Measurements from ENCODE around the gene DYNLRB1. TPM values are rescaled to one million over a fixed set of nuclear protein-coding genes. Genes with fewer than 3 reads are reported as not detected.

Gene DYNLRB1
- total and polyA plus RNA-seq, 2 of the 13 experiments (the other 11 are each of a cell fraction or from before 2014, with no cell fraction given), result 140 to 244 TPM

DNA sequence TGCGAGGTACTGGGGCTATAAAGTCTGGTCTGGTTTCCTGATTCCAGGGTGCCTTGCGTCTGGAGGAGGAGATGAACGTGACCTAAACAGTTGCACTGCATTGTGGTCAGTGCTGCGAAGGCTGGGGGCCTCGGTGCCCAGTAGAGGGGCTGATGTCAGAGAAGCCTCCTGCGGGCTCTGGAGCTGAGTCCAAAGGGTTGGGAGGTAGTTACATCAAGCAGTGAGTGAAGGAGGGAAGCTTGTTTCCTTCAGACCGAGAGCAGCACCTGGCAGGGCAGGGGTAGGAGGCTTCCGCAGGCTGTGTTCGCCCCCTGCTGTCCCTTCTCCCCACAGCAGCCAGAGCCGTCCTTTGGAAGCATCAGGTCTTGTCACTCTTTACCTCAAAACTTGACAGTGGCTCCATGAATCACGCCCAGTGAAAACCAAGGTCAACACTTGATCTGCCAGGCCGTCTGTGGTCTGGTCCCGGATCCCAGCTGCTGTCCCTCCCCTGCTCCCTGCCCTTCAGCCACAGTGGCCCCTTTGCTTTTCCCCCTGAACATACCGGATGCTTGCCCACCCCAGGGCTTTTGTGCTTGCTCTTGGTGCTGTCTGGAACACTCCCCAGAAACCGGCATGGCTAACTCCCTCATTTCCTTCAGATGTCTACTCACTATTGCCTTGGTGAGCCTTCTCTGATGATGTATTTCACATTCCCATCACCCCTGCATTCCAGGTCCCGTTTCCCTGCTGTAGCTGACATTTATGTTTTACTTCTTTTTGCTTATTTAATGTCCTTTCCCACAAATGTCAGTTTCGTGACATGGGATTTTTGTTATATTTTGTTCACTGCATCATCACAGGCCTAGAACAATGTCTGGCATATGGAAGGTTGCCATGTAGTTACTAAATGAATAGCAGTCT lies 7.0 kb downstream of the DYNLRB1 start (continued):
- TF ChIP-seq, protein P1, sequence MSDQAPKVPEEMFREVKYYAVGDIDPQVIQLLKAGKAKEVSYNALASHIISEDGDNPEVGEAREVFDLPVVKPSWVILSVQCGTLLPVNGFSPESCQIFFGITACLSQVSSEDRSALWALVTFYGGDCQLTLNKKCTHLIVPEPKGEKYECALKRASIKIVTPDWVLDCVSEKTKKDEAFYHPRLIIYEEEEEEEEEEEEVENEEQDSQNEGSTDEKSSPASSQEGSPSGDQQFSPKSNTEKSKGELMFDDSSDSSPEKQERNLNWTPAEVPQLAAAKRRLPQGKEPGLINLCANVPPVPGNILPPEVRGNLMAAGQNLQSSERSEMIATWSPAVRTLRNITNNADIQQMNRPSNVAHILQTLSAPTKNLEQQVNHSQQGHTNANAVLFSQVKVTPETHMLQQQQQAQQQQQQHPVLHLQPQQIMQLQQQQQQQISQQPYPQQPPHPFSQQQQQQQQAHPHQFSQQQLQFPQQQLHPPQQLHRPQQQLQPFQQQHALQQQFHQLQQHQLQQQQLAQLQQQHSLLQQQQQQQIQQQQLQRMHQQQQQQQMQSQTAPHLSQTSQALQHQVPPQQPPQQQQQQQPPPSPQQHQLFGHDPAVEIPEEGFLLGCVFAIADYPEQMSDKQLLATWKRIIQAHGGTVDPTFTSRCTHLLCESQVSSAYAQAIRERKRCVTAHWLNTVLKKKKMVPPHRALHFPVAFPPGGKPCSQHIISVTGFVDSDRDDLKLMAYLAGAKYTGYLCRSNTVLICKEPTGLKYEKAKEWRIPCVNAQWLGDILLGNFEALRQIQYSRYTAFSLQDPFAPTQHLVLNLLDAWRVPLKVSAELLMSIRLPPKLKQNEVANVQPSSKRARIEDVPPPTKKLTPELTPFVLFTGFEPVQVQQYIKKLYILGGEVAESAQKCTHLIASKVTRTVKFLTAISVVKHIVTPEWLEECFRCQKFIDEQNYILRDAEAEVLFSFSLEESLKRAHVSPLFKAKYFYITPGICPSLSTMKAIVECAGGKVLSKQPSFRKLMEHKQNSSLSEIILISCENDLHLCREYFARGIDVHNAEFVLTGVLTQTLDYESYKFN (CRISPR knock-in tag; conservative IDR thresholded peaks at IDR 0.05), result peak; percentile 29; the same call in 1 of the 2 replicates
- TF ChIP-seq, protein P2, sequence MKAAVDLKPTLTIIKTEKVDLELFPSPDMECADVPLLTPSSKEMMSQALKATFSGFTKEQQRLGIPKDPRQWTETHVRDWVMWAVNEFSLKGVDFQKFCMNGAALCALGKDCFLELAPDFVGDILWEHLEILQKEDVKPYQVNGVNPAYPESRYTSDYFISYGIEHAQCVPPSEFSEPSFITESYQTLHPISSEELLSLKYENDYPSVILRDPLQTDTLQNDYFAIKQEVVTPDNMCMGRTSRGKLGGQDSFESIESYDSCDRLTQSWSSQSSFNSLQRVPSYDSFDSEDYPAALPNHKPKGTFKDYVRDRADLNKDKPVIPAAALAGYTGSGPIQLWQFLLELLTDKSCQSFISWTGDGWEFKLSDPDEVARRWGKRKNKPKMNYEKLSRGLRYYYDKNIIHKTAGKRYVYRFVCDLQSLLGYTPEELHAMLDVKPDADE (CRISPR knock-in tag; IDR thresholded peaks at IDR 0.05), result no peak
- TF ChIP-seq IRX3 (CRISPR knock-in tag; IDR thresholded peaks at IDR 0.05; ENCODE audit: borderline replicate concordance, low read depth) (no peak), ZNF12 (CRISPR knock-in tag; IDR thresholded peaks at IDR 0.05) (peak; percentile 46; the same call in 1 of the 2 replicates), ZSCAN21 (CRISPR knock-in tag; IDR thresholded peaks at IDR 0.05; ENCODE audit: borderline replicate concordance) (0 out of 2 replicates have a peak, but pooled peaks have one; percentile 69), ZNF24 (IDR thresholded peaks at IDR 0.05) (no peak), ZC3H4 (CRISPR knock-in tag; IDR thresholded peaks at IDR 0.05; ENCODE audit: borderline replicate concordance) (no peak), ZNF772 (CRISPR knock-in tag; IDR thresholded peaks at IDR 0.05) (no peak), TEAD2 (CRISPR knock-in tag; IDR thresholded peaks at IDR 0.05) (no peak), NFYB (CRISPR knock-in tag; IDR thresholded peaks at IDR 0.05) (no peak), ARHGAP35 (CRISPR knock-in tag; IDR thresholded peaks at IDR 0.05; ENCODE audit: borderline replicate concordance) (no peak), ZSCAN22 (CRISPR knock-in tag; IDR thresholded peaks at IDR 0.05) (no peak; the same call in 1 of the 2 replicates), ZZZ3 (CRISPR knock-in tag; IDR thresholded peaks at IDR 0.05; ENCODE audit: borderline replicate concordance) (no peak), ELF4 (CRISPR knock-in tag; IDR thresholded peaks at IDR 0.05; ENCODE audit: borderline replicate concordance) (no peak), PHB2 (IDR thresholded peaks at IDR 0.05; ENCODE audit: partially characterized antibody) (no peak), MAF1 (CRISPR knock-in tag; IDR thresholded peaks at IDR 0.05; ENCODE audit: borderline replicate concordance) (no peak), ZNF790 (CRISPR knock-in tag; IDR thresholded peaks at IDR 0.05; ENCODE audit: borderline replicate concordance) (no peak)
- TF ChIP-seq, protein P3, sequence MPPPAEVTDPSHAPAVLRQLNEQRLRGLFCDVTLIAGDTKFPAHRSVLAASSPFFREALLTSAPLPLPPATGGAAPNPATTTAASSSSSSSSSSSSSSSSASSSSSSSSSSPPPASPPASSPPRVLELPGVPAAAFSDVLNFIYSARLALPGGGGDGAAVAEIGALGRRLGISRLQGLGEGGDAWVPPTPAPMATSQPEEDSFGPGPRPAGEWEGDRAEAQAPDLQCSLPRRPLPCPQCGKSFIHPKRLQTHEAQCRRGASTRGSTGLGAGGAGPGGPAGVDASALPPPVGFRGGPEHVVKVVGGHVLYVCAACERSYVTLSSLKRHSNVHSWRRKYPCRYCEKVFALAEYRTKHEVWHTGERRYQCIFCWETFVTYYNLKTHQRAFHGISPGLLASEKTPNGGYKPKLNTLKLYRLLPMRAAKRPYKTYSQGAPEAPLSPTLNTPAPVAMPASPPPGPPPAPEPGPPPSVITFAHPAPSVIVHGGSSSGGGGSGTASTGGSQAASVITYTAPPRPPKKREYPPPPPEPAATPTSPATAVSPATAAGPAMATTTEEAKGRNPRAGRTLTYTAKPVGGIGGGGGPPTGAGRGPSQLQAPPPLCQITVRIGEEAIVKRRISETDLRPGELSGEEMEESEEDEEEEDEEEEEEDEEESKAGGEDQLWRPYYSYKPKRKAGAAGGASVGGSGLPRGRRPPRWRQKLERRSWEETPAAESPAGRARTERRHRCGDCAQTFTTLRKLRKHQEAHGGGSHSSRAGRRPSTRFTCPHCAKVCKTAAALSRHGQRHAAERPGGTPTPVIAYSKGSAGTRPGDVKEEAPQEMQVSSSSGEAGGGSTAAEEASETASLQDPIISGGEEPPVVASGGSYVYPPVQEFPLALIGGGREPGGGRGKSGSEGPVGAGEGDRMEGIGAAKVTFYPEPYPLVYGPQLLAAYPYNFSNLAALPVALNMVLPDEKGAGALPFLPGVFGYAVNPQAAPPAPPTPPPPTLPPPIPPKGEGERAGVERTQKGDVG (CRISPR knock-in tag; IDR thresholded peaks at IDR 0.05; ENCODE audit: borderline replicate concordance), result peak; percentile 80; the same call in 1 of the 2 replicates
- TF ChIP-seq, protein P4, sequence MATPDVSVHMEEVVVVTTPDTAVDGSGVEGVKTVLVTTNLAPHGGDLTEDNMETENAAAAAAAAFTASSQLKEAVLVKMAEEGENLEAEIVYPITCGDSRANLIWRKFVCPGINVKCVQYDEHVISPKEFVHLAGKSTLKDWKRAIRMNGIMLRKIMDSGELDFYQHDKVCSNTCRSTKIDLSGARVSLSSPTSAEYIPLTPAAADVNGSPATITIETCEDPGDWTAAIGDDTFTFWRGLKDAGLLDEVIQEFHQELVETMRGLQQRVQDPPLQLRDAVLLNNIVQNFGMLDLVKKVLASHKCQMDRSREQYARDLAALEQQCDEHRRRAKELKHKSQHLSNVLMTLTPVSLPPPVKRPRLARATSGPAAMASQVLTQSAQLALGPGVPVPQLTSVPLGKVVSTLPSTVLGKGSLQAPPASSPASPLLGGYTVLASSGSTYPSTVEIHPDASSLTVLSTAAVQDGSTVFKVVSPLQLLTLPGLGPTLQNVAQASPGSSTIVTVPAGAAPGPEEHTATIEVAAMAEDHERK (CRISPR knock-in tag; IDR thresholded peaks at IDR 0.05; ENCODE audit: low read depth), result no peak

All from HepG2 (cell line).